ENCODE measurements around the gene APOL3.

APOL3 gene

GRCh38 chr22:36166518-36167220 is 6.1 kb upstream of the APOL3 start:
- no peaks in the 10 kb centered on the region for H3K4me1 ChIP-seq
- H3K4me3 ChIP-seq, result no peak overlapping the region
- no peak overlapping the region for H3K27ac ChIP-seq
- H3K27me3 ChIP-seq, result no peaks in the 10 kb centered on the region
- intact Hi-C loops (cut with DNase I; ENCODE audit: low total_unique reads), result no loop called here
- DNase-seq, result no peak
- no peaks in the 10 kb centered on the region for H3K36me3 ChIP-seq
- TF ChIP-seq, protein P1, sequence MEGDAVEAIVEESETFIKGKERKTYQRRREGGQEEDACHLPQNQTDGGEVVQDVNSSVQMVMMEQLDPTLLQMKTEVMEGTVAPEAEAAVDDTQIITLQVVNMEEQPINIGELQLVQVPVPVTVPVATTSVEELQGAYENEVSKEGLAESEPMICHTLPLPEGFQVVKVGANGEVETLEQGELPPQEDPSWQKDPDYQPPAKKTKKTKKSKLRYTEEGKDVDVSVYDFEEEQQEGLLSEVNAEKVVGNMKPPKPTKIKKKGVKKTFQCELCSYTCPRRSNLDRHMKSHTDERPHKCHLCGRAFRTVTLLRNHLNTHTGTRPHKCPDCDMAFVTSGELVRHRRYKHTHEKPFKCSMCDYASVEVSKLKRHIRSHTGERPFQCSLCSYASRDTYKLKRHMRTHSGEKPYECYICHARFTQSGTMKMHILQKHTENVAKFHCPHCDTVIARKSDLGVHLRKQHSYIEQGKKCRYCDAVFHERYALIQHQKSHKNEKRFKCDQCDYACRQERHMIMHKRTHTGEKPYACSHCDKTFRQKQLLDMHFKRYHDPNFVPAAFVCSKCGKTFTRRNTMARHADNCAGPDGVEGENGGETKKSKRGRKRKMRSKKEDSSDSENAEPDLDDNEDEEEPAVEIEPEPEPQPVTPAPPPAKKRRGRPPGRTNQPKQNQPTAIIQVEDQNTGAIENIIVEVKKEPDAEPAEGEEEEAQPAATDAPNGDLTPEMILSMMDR (IDR thresholded peaks at IDR 0.05), result no peak
- no peaks in the 10 kb centered on the region for H3K9me3 ChIP-seq

DNA sequence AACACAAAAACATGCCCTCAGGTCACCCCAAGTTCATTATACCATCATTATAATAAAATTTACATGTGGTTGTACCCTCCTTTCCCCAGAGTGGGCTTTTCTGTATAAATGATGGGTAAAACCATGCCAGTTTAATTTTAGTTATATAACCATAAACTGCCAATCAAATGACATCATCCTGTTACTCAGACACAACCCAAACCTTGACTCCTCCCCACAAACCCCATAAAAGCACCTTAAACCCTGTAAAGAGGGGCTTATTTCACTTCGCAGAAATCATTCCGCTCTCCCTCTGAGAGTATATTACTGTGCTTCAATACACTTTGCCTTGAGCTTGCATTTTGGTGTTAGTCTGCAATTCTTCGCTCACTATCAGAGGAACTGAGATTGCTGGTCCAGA is 5.5 kb upstream of the APOL3 start:
- Histone ChIP-seq H3K4me3 (no peak overlapping the region), H3K36me3 (no peaks in the 10 kb centered on the region), H3K9me3 (no peaks in the 10 kb centered on the region), H3K27ac (no peak overlapping the region), H3K27me3 (no peaks in the 10 kb centered on the region), H3K4me1 (peaks cover 0 to 5% (median 2%) of the 10 kb centered on the region in 4 donors)
- DNase-seq, result no peak
- TF ChIP-seq, protein P1 (IDR thresholded peaks at IDR 0.05), result no peak
- intact Hi-C loops (cut with DNase I; ENCODE audit: low total_unique reads), result no loop called here

DNA sequence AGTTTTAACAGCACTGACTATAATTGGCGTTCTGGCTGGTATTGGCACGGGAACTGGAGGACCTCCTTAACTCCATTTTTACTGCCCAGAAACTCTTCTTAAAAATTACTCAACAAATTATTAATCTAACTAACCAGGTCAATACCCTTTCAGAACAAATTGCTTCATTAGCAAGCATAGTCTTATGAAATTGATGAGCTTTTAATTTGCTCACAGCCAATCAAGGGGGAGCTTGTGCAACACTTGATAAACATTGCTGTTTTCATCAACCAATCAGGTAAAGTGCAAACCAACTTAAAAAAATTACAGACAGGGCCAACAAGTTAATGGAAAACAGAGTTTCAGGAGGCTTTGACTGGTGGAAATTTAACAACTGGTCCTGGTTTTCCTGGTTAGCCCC is 4.6 kb upstream of the APOL3 start:
- intact Hi-C loops (cut with DNase I; ENCODE audit: low total_unique reads), result no loop called here
- H3K9me3 ChIP-seq, result no peaks in the 10 kb centered on the region

GRCh38 chr22:36164621-36165020 is 4.1 kb upstream of the APOL3 start:
- DNase-seq, result no peak
- no peaks in the 10 kb centered on the region for H3K27me3 ChIP-seq
- peaks cover 0 to 19% (median 15%) of the 10 kb centered on the region in 4 donors for H3K4me1 ChIP-seq
- H3K4me3 ChIP-seq, result no peak overlapping the region
- H3K9me3 ChIP-seq, result no peaks in the 10 kb centered on the region
- no peak overlapping the region for H3K27ac ChIP-seq
- TF ChIP-seq, protein P1 (IDR thresholded peaks at IDR 0.05), result no peak
- intact Hi-C loops (cut with DNase I; ENCODE audit: low total_unique reads), result no loop called here
- H3K36me3 ChIP-seq, result no peaks in the 10 kb centered on the region

More for the DNA sequence above, 4.6 kb upstream of the APOL3 start:
- no peak overlapping the region for H3K27ac ChIP-seq
- H3K27me3 ChIP-seq, result no peaks in the 10 kb centered on the region
- TF ChIP-seq, protein P1 (IDR thresholded peaks at IDR 0.05), result no peak
- H3K4me1 ChIP-seq, result peaks cover 0 to 14% (median 11%) of the 10 kb centered on the region in 4 donors
- DNase-seq, result no peak
- H3K36me3 ChIP-seq, result no peaks in the 10 kb centered on the region
- H3K4me3 ChIP-seq, result no peak overlapping the region

DNA sequence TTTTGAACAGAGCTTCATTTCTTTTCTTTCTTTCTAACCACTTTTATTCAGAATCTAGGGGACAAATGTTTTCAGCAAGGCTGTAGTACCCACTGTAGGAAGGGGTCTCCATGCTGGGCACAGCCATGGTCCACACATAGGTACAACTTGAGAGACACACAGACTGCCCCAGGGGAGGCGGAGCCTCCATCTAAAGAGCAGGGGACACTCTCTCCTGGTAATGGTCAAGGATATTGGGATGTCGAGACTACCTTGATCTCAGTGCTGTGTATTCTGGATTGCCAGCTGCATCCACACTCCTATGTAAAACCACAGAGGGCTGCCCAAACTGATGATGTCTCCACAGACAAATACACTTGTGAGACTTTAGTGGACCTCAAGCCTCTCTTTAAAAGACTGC is 2.9 kb upstream of the APOL3 start:
- no peaks in the 10 kb centered on the region for H3K36me3 ChIP-seq
- no peak for DNase-seq
- H3K4me3 ChIP-seq, result no peak overlapping the region
- TF ChIP-seq, protein P1 (IDR thresholded peaks at IDR 0.05), result no peak
- peaks cover 0 to 22% (median 19%) of the 10 kb centered on the region in 4 donors for H3K4me1 ChIP-seq
- no peaks in the 10 kb centered on the region for H3K9me3 ChIP-seq
- H3K27ac ChIP-seq, result no peak overlapping the region
- H3K27me3 ChIP-seq, result no peaks in the 10 kb centered on the region
- intact Hi-C loops (cut with DNase I; ENCODE audit: low total_unique reads), result no loop called here

Data from tibial artery (tissue), 4 donors.